Purkinje cell (primary cell): ENCODE results near the gene AADACL3. TPM values are rescaled to one million over a fixed set of nuclear protein-coding genes. Genes with fewer than 3 reads are reported as not detected.

Experiments used
- polyA plus RNA-seq: library from polyadenylated mRNA; unstranded; fragments of >200 nt; fragmentation: Nextera tagmentation; gene quantifications from 2 replicates; pipeline ENCODE4 v1.2.1, GENCODE V29; 2014

AADACL3 gene, protein sequence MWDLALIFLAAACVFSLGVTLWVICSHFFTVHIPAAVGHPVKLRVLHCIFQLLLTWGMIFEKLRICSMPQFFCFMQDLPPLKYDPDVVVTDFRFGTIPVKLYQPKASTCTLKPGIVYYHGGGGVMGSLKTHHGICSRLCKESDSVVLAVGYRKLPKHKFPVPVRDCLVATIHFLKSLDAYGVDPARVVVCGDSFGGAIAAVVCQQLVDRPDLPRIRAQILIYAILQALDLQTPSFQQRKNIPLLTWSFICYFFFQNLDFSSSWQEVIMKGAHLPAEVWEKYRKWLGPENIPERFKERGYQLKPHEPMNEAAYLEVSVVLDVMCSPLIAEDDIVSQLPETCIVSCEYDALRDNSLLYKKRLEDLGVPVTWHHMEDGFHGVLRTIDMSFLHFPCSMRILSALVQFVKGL
- not detected in 2 replicates for polyA plus RNA-seq

DNA sequence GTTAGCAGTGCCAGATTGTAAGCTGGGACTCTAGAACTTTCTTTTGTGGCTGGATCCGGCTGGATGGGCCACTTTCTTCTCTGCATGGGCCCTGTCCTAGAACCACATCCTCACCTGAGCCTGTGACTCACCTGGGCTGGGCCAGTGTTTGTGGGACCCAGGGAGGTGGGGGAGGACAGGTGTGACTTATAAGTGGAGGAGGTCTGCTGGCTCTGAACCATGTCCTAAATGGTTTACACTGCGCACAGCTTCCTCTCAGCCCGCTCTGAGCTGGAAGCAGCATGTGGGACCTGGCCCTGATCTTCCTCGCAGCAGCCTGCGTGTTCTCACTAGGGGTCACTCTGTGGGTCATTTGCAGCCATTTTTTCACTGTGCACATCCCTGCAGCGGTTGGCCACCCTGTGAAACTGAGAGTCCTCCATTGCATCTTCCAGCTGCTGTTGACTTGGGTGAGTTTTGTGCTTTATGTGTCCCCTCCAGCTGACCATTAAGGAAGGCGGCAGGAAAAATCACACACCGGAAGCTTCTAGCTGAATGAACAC, at the start of gene AADACL3:
Gene AADACL3, plus strand, starts transcription at position 215 of the 542 bp plus-strand sequence. Its CDS starts 67 bp downstream, at position 282.

DNA sequence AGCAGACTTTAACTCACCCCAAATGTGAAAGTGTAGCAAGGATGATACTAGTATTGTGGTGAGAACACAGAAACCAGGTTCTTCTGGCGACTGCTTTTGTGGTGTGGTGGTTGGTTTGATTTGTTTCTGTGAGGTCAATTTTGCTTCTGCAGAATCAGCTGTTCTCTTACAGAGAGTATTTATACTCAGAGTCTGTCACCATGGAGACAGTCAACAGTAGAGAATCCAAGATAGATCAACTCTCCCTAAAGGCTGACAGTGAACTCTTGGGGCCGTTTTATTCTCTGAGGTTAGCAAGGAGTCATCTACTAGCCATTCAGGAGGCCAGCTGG, 30.0 kb downstream of the AADACL3 start, which contains the start of gene CFAP107:
Gene CFAP107, plus strand, starts transcription at position 209 of the 332 bp plus-strand sequence. CDS start 231 bp downstream, outside the sequence.

DNA sequence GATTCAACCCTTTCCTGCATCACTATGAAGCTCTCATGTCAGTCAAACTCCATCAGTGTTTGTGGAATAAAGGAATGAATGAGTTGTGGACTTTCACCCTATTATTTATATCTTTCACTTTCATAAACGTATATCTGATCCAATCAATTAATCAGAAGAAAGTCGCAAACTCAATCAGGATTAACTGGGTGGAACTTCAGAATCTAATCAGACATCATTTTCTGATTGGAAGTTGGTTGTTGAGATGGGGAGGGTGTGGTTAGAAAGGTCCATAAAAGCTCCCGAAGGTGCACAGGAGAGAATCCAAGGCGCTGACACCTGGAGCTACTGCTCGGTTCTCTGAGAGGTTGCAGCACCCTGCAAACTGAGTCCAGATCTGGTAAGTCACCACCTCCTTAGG, 57.5 kb downstream of the AADACL3 start, which contains the start of gene PRAMEF12:
Gene PRAMEF12, plus strand, starts transcription at position 301 of the 400 bp plus-strand sequence. CDS start 1,130 bp downstream, outside the sequence.

Other genes with a start within 250 kb of the AADACL3 start
- gene DHRS3, start 97.9 kb upstream of the AADACL3 start, polyA plus RNA-seq: 0.38 and 0.87 TPM in 2 replicates
- not detected in 2 replicates for gene AADACL4, start 72.0 kb upstream of the AADACL3 start, polyA plus RNA-seq
- not detected in 2 replicates for gene CFAP107, start 30.1 kb downstream of the AADACL3 start, polyA plus RNA-seq
- not detected in 2 replicates for gene PRAMEF12, start 57.6 kb downstream of the AADACL3 start, polyA plus RNA-seq
- not detected in 2 replicates for gene PRAMEF1, start 75.3 kb downstream of the AADACL3 start, polyA plus RNA-seq
- not detected in 2 replicates for gene PRAMEF11, start 115.3 kb downstream of the AADACL3 start, polyA plus RNA-seq
- not detected in 2 replicates for gene HNRNPCL1, start 132.6 kb downstream of the AADACL3 start, polyA plus RNA-seq
- gene PRAMEF2, start 141.0 kb downstream of the AADACL3 start, polyA plus RNA-seq: not detected in 2 replicates
- gene PRAMEF4, start 170.1 kb downstream of the AADACL3 start, polyA plus RNA-seq: not detected in 2 replicates
- not detected in 2 replicates for gene PRAMEF10, start 182.2 kb downstream of the AADACL3 start, polyA plus RNA-seq
- gene PRAMEF7, start 200.5 kb downstream of the AADACL3 start, polyA plus RNA-seq: not detected in 2 replicates
- not detected in 2 replicates for gene PRAMEF6, start 231.5 kb downstream of the AADACL3 start, polyA plus RNA-seq